Psoas muscle (tissue), 8 donors: ENCODE results near the gene INTS13. TPM values are rescaled to one million over a fixed set of nuclear protein-coding genes. Genes with fewer than 3 reads are reported as not detected.

Experiments used
- ATAC-seq, 4 donors: fragments of 200-7000 bp; cut with Tn5 transposase; one replicate each; pipeline ENCODE4 v1.9.1; 2020; ENCODE audit warnings: moderate library complexity in 3 of 4, mild to moderate bottlenecking in 2 of 4
- DNase-seq, 2 donors: peaks; one replicate each; pipeline ENCODE4 v3.0.0-alpha.2; 2020
- H3K27ac ChIP-seq: fragments of 200-600 bp; one replicate; pipeline ENCODE4 v1.8.0; 2022
- H3K27me3 ChIP-seq, 3 donors: fragments of 200-600 bp in 1 of 3; one replicate each; pipeline versions ENCODE4 v1.6.1 to v1.8.0; 2013 to 2022; ENCODE audit warnings: low read length in 2 of 3, mild to moderate bottlenecking in 2 of 3, moderate library complexity in 1 of 3; ENCODE audit not compliant: insufficient read depth in 3 of 3
- H3K36me3 ChIP-seq, 2 donors: fragments of 200-600 bp in 1 of 2; one replicate each; pipeline versions ENCODE4 v1.6.1 to v1.8.0; 2013 to 2022; ENCODE audit warnings: low read depth in 1 of 2, mild to moderate bottlenecking in 1 of 2, moderate library complexity in 1 of 2; ENCODE audit not compliant: insufficient read depth in 1 of 2
- H3K4me1 ChIP-seq: fragments of 200-600 bp; one replicate; pipeline ENCODE4 v1.8.0; 2022
- H3K4me3 ChIP-seq: fragments of 200-600 bp; one replicate; pipeline ENCODE4 v1.8.0; 2022; ENCODE audit warnings: mild to moderate bottlenecking
- H3K9me3 ChIP-seq: fragments of 200-600 bp; one replicate; pipeline ENCODE4 v1.8.0; 2022
- WGBS, 3 donors: extraction: QIAGEN DNeasy Blood & Tissue Kit; methylation state at CpG; one replicate each; pipeline versions ENCODE4 v1.1.6 to v1.1.7; 2013; 5-methylcytosine and 5-hydroxymethylcytosine counted together
- intact Hi-C, 2 donors: fragments of 100-400 bp; cut with DNase I; formaldehyde crosslinking; loops; one replicate each; pipeline versions ENCODE4 v1.11.0 to v1.14.2; 2022
- polyA plus RNA-seq, 3 donors: library from polyadenylated mRNA; stranded (reverse); fragments of 200-250 nt; gene quantifications; one replicate each; pipeline ENCODE4 v1.2.3, GENCODE V29; 2013
- total RNA-seq, 4 donors: library from RNA; stranded (reverse); fragmentation: NEBNext Ultra II Directional in 2 of 4; extraction: Animal tissue kit (Norgen Biotek cat#: 25700) in 2 of 4; gene quantifications; one replicate each; pipeline versions ENCODE4 v1.2.1 to v1.2.4, GENCODE V29; 2021 to 2023
- TF ChIP-seq, protein P1 (sequence below): fragments of 200-600 bp; IDR thresholded peaks from one replicate; pipeline ENCODE4 v1.8.0; 2022; ENCODE audit warnings: antibody characterized with exemption
- donor health status: healthy with polysubstance abuse.
- donor health status: DM: no; HTN: no; CAD: no; lungs with moderate emphysema.
- donor health status: Bipolar disorder and iron deficiency.
- donor health status: healthy.
- donor health status: DM: yes; HTN: yes; CAD: no.
- donor health status: DM: no; HTN: no; CAD: no.
- donor health status: DM: no; HTN: no; CAD: no.
- donor health status: DM: yes; HTN: yes; CAD: no.

Gene INTS13
- total and polyA plus RNA-seq, 7 donors: 21.0 to 35.4 (median 24.6) TPM

DNA sequence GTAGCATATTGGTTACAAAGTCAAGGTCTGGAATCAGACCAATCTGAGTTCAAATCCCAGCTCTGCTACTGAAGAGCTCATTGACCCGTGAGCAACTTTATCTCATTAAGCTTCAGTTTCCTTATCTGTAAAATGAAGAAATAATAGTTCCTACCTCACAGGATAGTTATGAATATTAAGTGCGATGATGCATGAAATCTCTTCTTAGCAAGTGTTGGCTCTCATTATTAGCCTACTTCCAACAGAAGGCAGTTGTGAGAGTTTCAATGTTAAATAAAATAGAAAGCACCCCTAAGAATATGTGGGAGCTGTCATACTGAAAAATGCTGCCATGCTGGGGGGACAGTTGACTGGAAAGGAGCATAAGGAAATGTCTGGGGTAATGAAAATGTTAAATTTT is 65.8 kb downstream of the INTS13 start:
- TF ChIP-seq, protein P1, sequence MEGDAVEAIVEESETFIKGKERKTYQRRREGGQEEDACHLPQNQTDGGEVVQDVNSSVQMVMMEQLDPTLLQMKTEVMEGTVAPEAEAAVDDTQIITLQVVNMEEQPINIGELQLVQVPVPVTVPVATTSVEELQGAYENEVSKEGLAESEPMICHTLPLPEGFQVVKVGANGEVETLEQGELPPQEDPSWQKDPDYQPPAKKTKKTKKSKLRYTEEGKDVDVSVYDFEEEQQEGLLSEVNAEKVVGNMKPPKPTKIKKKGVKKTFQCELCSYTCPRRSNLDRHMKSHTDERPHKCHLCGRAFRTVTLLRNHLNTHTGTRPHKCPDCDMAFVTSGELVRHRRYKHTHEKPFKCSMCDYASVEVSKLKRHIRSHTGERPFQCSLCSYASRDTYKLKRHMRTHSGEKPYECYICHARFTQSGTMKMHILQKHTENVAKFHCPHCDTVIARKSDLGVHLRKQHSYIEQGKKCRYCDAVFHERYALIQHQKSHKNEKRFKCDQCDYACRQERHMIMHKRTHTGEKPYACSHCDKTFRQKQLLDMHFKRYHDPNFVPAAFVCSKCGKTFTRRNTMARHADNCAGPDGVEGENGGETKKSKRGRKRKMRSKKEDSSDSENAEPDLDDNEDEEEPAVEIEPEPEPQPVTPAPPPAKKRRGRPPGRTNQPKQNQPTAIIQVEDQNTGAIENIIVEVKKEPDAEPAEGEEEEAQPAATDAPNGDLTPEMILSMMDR: no peak
- DNase-seq: no peak
- ATAC-seq: no peak
- 70 to 86% (median 80%) methylated on average over 2 of the region's 2 CpGs for WGBS, 3 donors
- Histone ChIP-seq H3K4me1 (peaks cover 8% of the 10 kb centered on the region), H3K4me3 (no peak overlapping the region), H3K9me3 (no peaks in the 10 kb centered on the region), H3K27ac (no peak overlapping the region), H3K27me3 (no peaks in the 10 kb centered on the region), H3K36me3 (no peaks in the 10 kb centered on the region)
- intact Hi-C loops: no loop called here

DNA sequence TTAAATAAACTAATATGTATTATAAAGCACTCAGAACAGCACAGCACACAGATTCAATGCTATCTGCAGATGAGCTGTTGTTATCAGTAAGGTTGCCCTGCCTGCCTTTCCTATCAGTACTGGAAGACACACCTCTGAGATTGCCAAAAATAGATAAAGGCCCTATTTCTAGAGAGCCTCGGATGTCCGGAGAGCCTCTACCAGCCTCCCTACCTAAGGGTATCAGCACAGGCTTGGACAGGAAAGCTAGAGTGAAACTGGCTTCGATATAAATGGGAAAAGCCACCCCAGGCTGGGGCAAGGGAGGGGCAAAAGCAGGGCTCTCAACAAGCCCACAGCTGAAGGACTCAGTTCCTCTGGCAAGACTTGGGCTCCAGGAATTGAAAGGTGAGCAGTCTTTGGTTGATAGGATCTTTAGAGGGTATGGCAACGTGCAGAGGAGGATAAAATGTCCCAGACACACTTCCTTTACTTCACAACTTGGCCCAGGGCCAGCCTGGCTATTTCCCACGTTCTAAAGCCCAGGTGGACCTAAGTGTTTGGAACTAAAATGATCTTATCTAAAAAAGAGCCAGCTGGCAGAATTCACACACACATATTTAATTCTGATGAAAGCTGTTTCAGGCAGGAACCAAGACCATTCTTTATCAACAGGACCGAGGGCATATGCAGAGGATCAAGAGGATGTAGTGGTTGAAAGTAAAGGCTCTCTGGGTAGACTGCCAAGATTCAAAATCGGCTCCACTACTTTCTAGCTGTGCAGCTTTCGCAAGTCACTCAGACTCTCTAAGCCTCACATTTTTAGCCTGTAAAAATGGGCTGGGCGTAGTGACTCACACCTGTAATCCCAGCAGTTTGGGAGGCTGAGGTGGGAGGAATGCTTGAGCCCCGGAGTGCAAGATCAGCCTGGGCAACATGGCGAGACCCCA is 67.0 kb downstream of the INTS13 start:
- ATAC-seq (peak in 2 of 4 donors; percentile 25 to 46), DNase-seq (peak; percentile 29 to 63)
- intact Hi-C loops: no loop called here
- TF ChIP-seq, protein P1: no peak
- Histone ChIP-seq H3K4me3 (no peak overlapping the region), H3K36me3 (no peaks in the 10 kb centered on the region), H3K27me3 (no peaks in the 10 kb centered on the region), H3K27ac (no peak overlapping the region), H3K4me1 (peaks cover 8% of the 10 kb centered on the region), H3K9me3 (no peaks in the 10 kb centered on the region)
- 37 to 44% (median 41%) methylated on average over 11 of the region's 11 CpGs for WGBS, 3 donors

DNA sequence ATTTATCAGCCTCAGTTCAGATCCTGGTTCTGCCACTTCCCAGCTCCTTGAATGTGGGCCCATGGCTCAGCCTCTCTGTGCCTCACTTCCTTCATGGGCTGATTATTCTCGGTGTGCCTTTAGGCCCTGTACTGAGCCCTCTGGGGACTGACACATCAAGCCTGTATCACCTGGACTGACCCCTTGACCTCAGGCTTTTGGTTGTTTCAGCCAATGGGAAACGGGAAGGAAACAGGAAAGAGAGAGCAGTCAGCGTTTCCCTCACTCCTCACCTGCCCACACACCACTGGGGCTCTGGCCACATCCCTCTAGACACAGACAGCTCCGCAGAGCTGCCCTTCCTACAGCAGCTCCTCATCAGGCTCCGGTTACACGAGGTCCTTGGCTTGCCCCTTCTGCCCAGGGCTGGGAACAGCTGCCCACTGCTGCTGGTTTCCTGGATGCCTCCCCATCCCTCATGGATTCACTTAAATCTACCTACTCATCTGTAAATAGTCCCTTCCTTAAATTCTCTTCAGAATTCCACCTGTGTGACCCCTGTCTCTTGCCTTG is 67.8 kb downstream of the INTS13 start:
- Histone ChIP-seq H3K4me3 (no peak overlapping the region), H3K36me3 (no peaks in the 10 kb centered on the region), H3K27me3 (no peaks in the 10 kb centered on the region), H3K9me3 (no peaks in the 10 kb centered on the region), H3K4me1 (peaks cover 8% of the 10 kb centered on the region), H3K27ac (no peak overlapping the region)
- TF ChIP-seq, protein P1: no peak
- 28 to 45% (median 30%) methylated on average over 6 of the region's 6 CpGs for WGBS, 3 donors
- ATAC-seq (peak in 1 of 4 donors; percentile 21), DNase-seq (no peak)
- intact Hi-C loops: no loop called here

DNA sequence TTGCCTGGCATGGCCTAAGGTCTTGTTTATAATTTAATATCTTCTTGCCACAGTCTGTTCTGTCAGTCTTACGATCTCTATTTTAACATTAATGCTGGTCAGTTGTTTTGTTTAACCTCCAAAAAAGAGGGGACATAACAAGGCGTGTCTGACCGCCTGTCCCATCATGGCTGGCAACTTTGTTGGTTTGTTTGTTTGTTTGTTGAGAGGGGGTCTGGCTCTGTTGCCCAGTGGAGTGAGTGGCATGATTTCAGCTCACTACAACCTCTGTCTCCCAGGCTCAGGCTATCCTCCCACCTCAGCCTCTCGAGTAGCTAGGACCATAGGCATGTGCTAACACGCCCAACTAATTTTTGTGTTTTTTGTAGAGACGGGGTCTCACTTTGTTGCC is 68.7 kb downstream of the INTS13 start:
- H3K4me3 ChIP-seq: no peak overlapping the region
- TF ChIP-seq, protein P1: no peak
- H3K27ac ChIP-seq: no peak overlapping the region
- intact Hi-C loops: no loop called here
- DNase-seq: no peak
- 91 to 97% (median 97%) methylated on average over 6 of the region's 6 CpGs for WGBS, 3 donors
- ATAC-seq: no peak
- H3K9me3 ChIP-seq: no peaks in the 10 kb centered on the region
- no peaks in the 10 kb centered on the region for H3K36me3 ChIP-seq
- H3K4me1 ChIP-seq: peaks cover 8% of the 10 kb centered on the region
- H3K27me3 ChIP-seq: no peaks in the 10 kb centered on the region
